Smooth muscle cell (in vitro differentiated cells): Measurements from ENCODE around the gene CD47. TPM values are rescaled to one million over a fixed set of nuclear protein-coding genes. Genes with fewer than 3 reads are reported as not detected.

Source experiments
- DNase-seq: peaks from one replicate; lab custom pipeline; 2025; ENCODE audit not compliant: unreplicated experiment; lab: John Stamatoyannopoulos, UW
- H2AFZ ChIP-seq: fragments of 200-600 bp; sonication (generic); 2 replicates; pipeline ENCODE4 v1.6.0; 2016; ENCODE audit warnings: antibody characterized with exemption, low read depth, mild to moderate bottlenecking
- H3F3A ChIP-seq: fragments of 200-600 bp; sonication (generic); 2 replicates; pipeline ENCODE4 v1.6.0; 2017; ENCODE audit warnings: antibody characterized with exemption, low read depth
- H3K27ac ChIP-seq: fragments of 200-600 bp; sonication (generic); 2 replicates; pipeline ENCODE4 v1.5.1; 2016; ENCODE audit warnings: low read depth, mild to moderate bottlenecking
- H3K27me3 ChIP-seq: fragments of 200-600 bp; sonication (generic); 2 replicates; pipeline ENCODE4 v1.6.1; 2016; ENCODE audit warnings: low read depth, mild to moderate bottlenecking
- H3K36me3 ChIP-seq: fragments of 200-600 bp; sonication (generic); 2 replicates; pipeline ENCODE4 v1.5.1; 2016; ENCODE audit warnings: low read depth
- H3K4me1 ChIP-seq: fragments of 200-600 bp; sonication (generic); 2 replicates; pipeline ENCODE4 v1.5.1; 2016; ENCODE audit warnings: low read depth
- H3K4me2 ChIP-seq: fragments of 200-600 bp; sonication (generic); 2 replicates; pipeline ENCODE4 v1.6.0; 2016; ENCODE audit warnings: mild to moderate bottlenecking
- H3K4me3 ChIP-seq: fragments of 200-600 bp; sonication (generic); 2 replicates; pipeline ENCODE4 v1.5.1; 2016; ENCODE audit warnings: mild to moderate bottlenecking
- H3K79me2 ChIP-seq: fragments of 200-600 bp; sonication (generic); 2 replicates; pipeline ENCODE4 v1.6.0; 2016; ENCODE audit warnings: low read depth, mild to moderate bottlenecking
- H3K9ac ChIP-seq: fragments of 200-600 bp; sonication (generic); 2 replicates; pipeline ENCODE4 v1.6.0; 2016; ENCODE audit warnings: low read depth
- H3K9me3 ChIP-seq: fragments of 200-600 bp; sonication (generic); replicated peaks from 2 replicates; pipeline ENCODE4 v1.5.1; 2016; ENCODE audit warnings: low read depth
- H4K20me1 ChIP-seq: fragments of 200-600 bp; sonication (generic); 2 replicates; pipeline ENCODE4 v1.6.0; 2016; ENCODE audit warnings: low read depth
- WGBS: methylation state at CpG from one replicate; pipeline ENCODE4 v1.1.7; 2016; ENCODE audit warnings: low lambda C conversion rate; 5-methylcytosine and 5-hydroxymethylcytosine counted together
- polyA plus RNA-seq: library from polyadenylated mRNA; unstranded; fragments of >200 nt; fragmentation: Nextera tagmentation; extraction: Ambion mirVana; gene quantifications from 2 replicates; pipeline ENCODE4 v1.2.1, GENCODE V29; 2016
- total RNA-seq: library from RNA; depleted of rRNA; stranded (reverse); fragments of >200 nt; gene quantifications from 2 replicates; pipeline ENCODE4 v1.2.3, GENCODE V29; 2014
- TF ChIP-seq, protein P1 (sequence below): fragments of 200-600 bp; sonication (generic); IDR thresholded peaks from 2 replicates; pipeline ENCODE4 v1.5.1; 2017; ENCODE audit warnings: borderline replicate concordance, mild to moderate bottlenecking, antibody characterized with exemption; ENCODE audit not compliant: insufficient read depth, poor library complexity, severe bottlenecking

Gene CD47
- total and polyA plus RNA-seq, 2 experiments from 2014 or later, result 47.1 to 95.6 TPM

DNA sequence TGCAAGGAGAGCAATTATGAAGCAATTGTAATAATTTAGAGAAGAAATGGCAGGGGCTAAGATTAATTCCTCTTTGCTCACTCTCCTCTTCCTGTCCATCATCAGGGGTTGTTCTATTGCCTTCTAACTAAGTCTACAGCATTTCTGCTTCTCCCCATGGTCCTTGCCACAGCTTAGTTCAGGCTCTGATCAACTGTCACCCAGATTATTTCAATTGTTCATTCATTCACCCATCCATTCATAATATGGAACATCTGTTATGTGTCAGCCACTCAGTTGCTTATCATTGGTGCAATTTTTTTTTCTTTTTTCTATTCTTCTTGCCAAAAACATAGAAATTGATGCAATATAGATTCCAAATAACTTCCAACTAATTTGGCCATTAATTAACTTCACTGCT is 93.2 kb downstream of the CD47 start:
- Histone ChIP-seq H3K79me2 (no peaks in the 10 kb centered on the region), H3K27me3 (no peaks in the 10 kb centered on the region), H3K36me3 (no peaks in the 10 kb centered on the region), H3K4me1 (peaks cover 4% of the 10 kb centered on the region), H4K20me1 (no peaks in the 10 kb centered on the region), H3K4me3 (no peak overlapping the region), H2AFZ (no peak overlapping the region), H3K27ac (no peak overlapping the region), H3K9me3 (no peaks in the 10 kb centered on the region), H3K9ac (no peak overlapping the region), H3F3A (no peaks in the 10 kb centered on the region), H3K4me2 (no peak overlapping the region)
- no peak for DNase-seq
- TF ChIP-seq, protein P1, sequence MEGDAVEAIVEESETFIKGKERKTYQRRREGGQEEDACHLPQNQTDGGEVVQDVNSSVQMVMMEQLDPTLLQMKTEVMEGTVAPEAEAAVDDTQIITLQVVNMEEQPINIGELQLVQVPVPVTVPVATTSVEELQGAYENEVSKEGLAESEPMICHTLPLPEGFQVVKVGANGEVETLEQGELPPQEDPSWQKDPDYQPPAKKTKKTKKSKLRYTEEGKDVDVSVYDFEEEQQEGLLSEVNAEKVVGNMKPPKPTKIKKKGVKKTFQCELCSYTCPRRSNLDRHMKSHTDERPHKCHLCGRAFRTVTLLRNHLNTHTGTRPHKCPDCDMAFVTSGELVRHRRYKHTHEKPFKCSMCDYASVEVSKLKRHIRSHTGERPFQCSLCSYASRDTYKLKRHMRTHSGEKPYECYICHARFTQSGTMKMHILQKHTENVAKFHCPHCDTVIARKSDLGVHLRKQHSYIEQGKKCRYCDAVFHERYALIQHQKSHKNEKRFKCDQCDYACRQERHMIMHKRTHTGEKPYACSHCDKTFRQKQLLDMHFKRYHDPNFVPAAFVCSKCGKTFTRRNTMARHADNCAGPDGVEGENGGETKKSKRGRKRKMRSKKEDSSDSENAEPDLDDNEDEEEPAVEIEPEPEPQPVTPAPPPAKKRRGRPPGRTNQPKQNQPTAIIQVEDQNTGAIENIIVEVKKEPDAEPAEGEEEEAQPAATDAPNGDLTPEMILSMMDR, result no peak

DNA sequence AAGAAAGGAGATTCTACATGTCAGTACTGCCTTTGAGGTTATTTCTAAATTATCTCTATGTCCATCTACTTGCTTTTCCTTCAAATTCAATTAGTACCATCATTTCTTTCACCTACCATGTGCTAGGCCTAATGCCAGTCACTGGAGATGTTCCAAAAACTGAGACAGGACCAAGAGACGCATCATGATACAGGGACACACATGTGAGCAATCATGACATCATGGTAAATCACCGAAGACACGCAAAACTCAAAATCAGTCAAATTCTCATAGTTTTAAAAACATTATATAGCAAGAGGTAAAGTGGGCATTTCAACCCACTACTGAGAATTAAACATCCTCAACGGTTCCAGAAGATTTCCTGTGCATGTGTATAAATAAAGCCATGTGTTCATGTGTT is 95.0 kb downstream of the CD47 start:
- Histone ChIP-seq H3K4me3 (no peak overlapping the region), H3K4me2 (no peak overlapping the region), H4K20me1 (no peaks in the 10 kb centered on the region), H3K79me2 (no peaks in the 10 kb centered on the region), H3F3A (no peaks in the 10 kb centered on the region), H3K36me3 (no peaks in the 10 kb centered on the region), H3K4me1 (peaks cover 4% of the 10 kb centered on the region), H3K9me3 (no peaks in the 10 kb centered on the region), H3K9ac (no peak overlapping the region), H2AFZ (no peak overlapping the region), H3K27me3 (no peaks in the 10 kb centered on the region), H3K27ac (no peak overlapping the region)
- DNase-seq, result no peak
- TF ChIP-seq, protein P1, result no peak
- 98% methylated on average over 4 of the region's 4 CpGs for WGBS

DNA sequence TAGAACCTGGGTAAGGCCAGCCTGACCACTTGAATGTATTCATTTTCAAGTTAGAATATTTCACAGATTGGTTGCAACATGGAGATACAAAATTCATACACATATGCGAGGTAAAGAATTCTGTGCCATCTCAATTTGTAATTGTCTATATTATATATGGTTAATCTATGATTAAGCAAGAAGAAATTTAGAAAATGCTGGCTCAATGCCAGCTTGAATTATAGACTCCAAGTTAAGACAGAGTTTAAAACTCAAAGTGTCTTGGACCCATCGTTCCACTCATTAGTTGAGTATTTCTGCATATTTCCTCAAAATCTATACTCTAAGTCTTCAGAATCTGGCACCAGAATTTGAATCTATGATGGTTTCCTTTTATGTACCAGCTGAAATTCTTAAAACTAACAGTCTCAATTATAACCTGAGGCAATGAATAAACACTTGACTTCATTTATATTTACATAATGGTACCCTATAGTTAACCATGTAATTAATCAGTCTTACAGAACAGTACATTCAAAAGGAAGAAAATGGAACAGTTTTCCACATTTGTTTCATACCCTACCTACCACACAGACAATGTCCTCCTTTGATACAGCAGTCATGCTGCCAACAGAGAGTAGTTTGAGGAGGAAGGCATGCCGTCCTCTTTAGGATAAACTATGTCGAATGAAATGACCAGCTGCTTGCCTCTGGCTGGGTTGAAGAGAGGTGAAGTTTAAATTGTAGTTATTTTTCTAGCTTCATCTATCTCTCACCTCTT is 95.7 kb downstream of the CD47 start:
- WGBS, result 71% methylated on average over 4 of the region's 4 CpGs
- Histone ChIP-seq H3K4me3 (no peak overlapping the region), H2AFZ (no peak overlapping the region), H3K79me2 (no peaks in the 10 kb centered on the region), H3K27me3 (no peaks in the 10 kb centered on the region), H3K36me3 (no peaks in the 10 kb centered on the region), H3K9ac (no peak overlapping the region), H3K9me3 (no peaks in the 10 kb centered on the region), H4K20me1 (no peaks in the 10 kb centered on the region), H3K27ac (no peak overlapping the region), H3F3A (no peaks in the 10 kb centered on the region), H3K4me2 (no peak overlapping the region), H3K4me1 (peaks cover 4% of the 10 kb centered on the region)
- TF ChIP-seq, protein P1, result no peak
- DNase-seq, result no peak

DNA sequence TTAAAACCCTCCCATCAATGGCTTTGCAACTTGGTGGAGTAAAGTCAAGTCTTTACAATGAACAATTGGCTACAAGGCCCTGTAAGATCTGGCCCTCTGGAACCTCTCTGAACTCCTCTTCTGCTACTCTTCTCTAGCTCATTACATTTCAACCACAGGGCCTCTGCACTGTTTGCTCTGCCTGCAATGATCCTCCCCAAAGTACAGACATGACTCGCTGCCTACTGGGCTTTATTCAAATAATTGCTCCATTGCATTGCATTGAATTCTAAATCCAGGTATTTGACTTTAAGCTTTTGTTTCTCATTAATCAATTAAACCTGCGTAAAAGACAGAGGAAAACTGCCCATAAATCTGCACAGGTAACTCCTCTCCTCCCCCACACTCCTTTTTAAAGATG is 96.7 kb downstream of the CD47 start:
- no peak overlapping the region for H3K4me2 ChIP-seq

More for the DNA sequence above, 96.7 kb downstream of the CD47 start:
- Histone ChIP-seq H3K4me1 (peaks cover 4% of the 10 kb centered on the region), H3K9me3 (no peaks in the 10 kb centered on the region), H3K9ac (peak overlapping the region; percentile 70), H4K20me1 (no peaks in the 10 kb centered on the region), H3F3A (no peaks in the 10 kb centered on the region), H3K79me2 (no peaks in the 10 kb centered on the region), H3K36me3 (no peaks in the 10 kb centered on the region), H3K27ac (peak overlapping the region; percentile 91), H3K4me3 (no peak overlapping the region), H3K27me3 (no peaks in the 10 kb centered on the region), H2AFZ (no peak overlapping the region)
- DNase-seq, result no peak
- TF ChIP-seq, protein P1, result no peak
- 90% methylated on average over 2 of the region's 2 CpGs for WGBS
